ENCODE results near the gene BABAM1. TPM values are rescaled to one million over a fixed set of nuclear protein-coding genes. Genes with fewer than 3 reads are reported as not detected.

Gene BABAM1
- total and polyA plus RNA-seq, 9 of the 15 experiments (the other 6 are each of a cell fraction or from before 2014, with no cell fraction given), result 14.7 to 160 (median 113) TPM

GRCh38 chr19:17243830-17244617 is 23.2 kb upstream of the BABAM1 start (continued):
- TF ChIP-seq FOXJ2 (tag; IDR thresholded peaks at IDR 0.05) (no peak), RAD21 (CRISPR knock-in tag; conservative IDR thresholded peaks at IDR 0.05 in 1 of 2, IDR thresholded peaks at IDR 0.05 in 1 of 2) (no peak), NCOR1 (IDR thresholded peaks at IDR 0.05) (no peak), ATF7 (IDR thresholded peaks at IDR 0.05) (no peak), TBP (optimal IDR thresholded peaks at IDR 0.05; ENCODE audit: low read depth, low read length) (peak; percentile 31), ZNF707 (CRISPR knock-in tag; conservative IDR thresholded peaks at IDR 0.05) (no peak), ZNF444 (CRISPR knock-in tag; IDR thresholded peaks at IDR 0.05) (no peak), NCOA1 (IDR thresholded peaks at IDR 0.05; ENCODE audit: low read depth) (no peak), HMG20A (CRISPR knock-in tag; conservative IDR thresholded peaks at IDR 0.05) (no peak), GTF2F1 (IDR thresholded peaks at IDR 0.05; ENCODE audit: low read depth, low read length) (no peak), PRMT5 (CRISPR knock-in tag; IDR thresholded peaks at IDR 0.05) (no peak), KAT7 (CRISPR knock-in tag; IDR thresholded peaks at IDR 0.05; ENCODE audit: borderline replicate concordance) (0 out of 2 replicates have a peak, but pooled peaks have one; percentile 42), TEAD1 (CRISPR knock-in tag; IDR thresholded peaks at IDR 0.05) (no peak; a peak in 1 of 4 replicates), RB1 (IDR thresholded peaks at IDR 0.05; ENCODE audit: low read depth) (no peak), ZBTB33 (CRISPR knock-in tag; IDR thresholded peaks at IDR 0.05) (no peak), TEAD2 (tag; IDR thresholded peaks at IDR 0.05) (no peak), MXI1 (IDR thresholded peaks at IDR 0.05; ENCODE audit: low read depth, low read length) (no peak), SMC3 (conservative IDR thresholded peaks at IDR 0.05; ENCODE audit: insufficient read depth, low read depth, low read length) (no peak), BRD9 (IDR thresholded peaks at IDR 0.05; ENCODE audit: low read depth, partially characterized antibody) (no peak), ZKSCAN3 (CRISPR knock-in tag; IDR thresholded peaks at IDR 0.05) (no peak), ZNF830 (CRISPR knock-in tag; IDR thresholded peaks at IDR 0.05) (no peak), BRF1 (IDR thresholded peaks at IDR 0.05; ENCODE audit: borderline replicate concordance, extremely low read depth, insufficient read length) (no peak), GTF2B (IDR thresholded peaks at IDR 0.05; ENCODE audit: extremely low read depth, insufficient read length) (no peak), CBX2 (IDR thresholded peaks at IDR 0.05; ENCODE audit: insufficient read depth, low read length, poor library complexity, severe bottlenecking) (no peak), ARID2 (IDR thresholded peaks at IDR 0.05) (no peak), TCF3 (CRISPR knock-in tag; IDR thresholded peaks at IDR 0.05) (no peak), ZNF133 (CRISPR knock-in tag; IDR thresholded peaks at IDR 0.05) (no peak), TCF7L2 (IDR thresholded peaks at IDR 0.05; ENCODE audit: low read depth, low read length) (no peak), KDM4B (IDR thresholded peaks at IDR 0.05; ENCODE audit: borderline replicate concordance in 2 of 2, low read depth in 1 of 2) (no peak)

Measured in K562 (cell line).